Motor neuron (in vitro differentiated cells): Measurements from ENCODE around the gene ACVRL1. TPM values are rescaled to one million over a fixed set of nuclear protein-coding genes. Genes with fewer than 3 reads are reported as not detected.
"Not testable (repeated sequence)": the region's sequence is repeated elsewhere in the genome, so short reads cannot be mapped to it uniquely, and the experiment has no call there.

Experiments
- ATAC-seq, 8 experiments: fragments of 200-7000 bp; cut with Tn5 transposase; replicated peaks in 6 of 8; 2 replicates each; pipeline ENCODE4 v1.8.0; 2021; ENCODE audit warnings: mild to moderate bottlenecking in 8 of 8, moderate library complexity in 8 of 8
- H3K27ac ChIP-seq, 2 donors: fragments of 250-450 bp; sonication (Bioruptor Pico); 2 replicates each; pipeline ENCODE4 v1.9.0; 2021; ENCODE audit warnings: antibody characterized with exemption in 2 of 2, mild to moderate bottlenecking in 2 of 2, moderate library complexity in 1 of 2
- H3K4me1 ChIP-seq, 2 donors: fragments of 250-450 bp; sonication (Bioruptor Pico); replicated peaks in 1 of 2; 2 replicates each; pipeline ENCODE4 v1.6.1; 2021; ENCODE audit warnings: antibody characterized with exemption in 2 of 2, mild to moderate bottlenecking in 2 of 2, moderate library complexity in 1 of 2
- H3K4me3 ChIP-seq, 5 donors: fragments of 250-450 bp; sonication (Bioruptor Pico); 2 replicates each; pipeline ENCODE4 v1.9.0; 2021; ENCODE audit warnings: antibody characterized with exemption in 5 of 5, mild to moderate bottlenecking in 5 of 5, moderate library complexity in 4 of 5
- WGBS, 10 experiments: fragments of 450-650 bp; shearing (Covaris generic); methylation state at CpG; one replicate each; pipeline ENCODE4 v1.0.0; 2022; 5-methylcytosine and 5-hydroxymethylcytosine counted together
- in situ Hi-C, 9 experiments: fragments of 400-800 bp; cut with MboI; loops; one replicate each; pipeline ENCODE4 v1.15.0; 2021; ENCODE audit warnings: low sequenced_read_pairs in 9 of 9, low pct_unique_long_range_greater_than_20kb in 2 of 9; ENCODE audit not compliant: unreplicated experiment in 9 of 9
- total RNA-seq, 8 experiments: library from RNA; unstranded; fragments of 300-600 nt; gene quantifications; 2 replicates each; pipeline versions ENCODE4 v1.2.3 to v1.2.4, GENCODE V29; 2022

The ACVRL1 gene
- total RNA-seq, 8 experiments from 2014 or later = 0.05 to 10.6 (median 0.58) TPM

DNA sequence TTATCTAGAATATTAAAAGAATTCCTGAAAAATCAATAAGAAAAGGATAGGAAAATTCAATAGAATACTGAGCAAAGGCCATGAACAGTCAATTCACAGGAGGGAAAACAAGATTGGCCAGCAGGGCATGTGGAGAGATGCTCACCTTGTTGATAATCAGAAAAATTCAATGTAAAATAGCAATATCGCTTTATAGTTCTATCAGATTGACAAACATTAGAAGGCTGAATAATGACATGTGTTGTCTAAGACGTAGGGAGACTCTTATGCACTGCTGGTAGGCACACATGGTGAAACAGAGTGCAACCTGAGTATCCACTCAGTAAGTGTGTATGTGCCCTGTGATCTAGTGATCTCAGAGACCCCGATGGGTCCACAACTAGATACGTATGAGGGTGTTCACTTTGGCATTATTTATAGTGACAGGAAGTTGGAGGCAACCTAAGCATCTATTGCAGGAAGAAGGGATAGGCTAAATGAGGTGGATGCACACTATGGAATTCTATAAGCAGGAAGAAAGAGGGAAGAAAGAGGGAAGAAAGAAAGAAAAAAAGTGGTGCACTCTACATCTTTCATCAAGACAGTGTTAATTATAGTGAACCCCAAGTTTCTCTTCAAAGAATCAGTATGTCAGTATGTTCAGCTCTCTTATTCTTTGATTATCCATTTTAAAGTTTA is 23.2 kb upstream of the ACVRL1 start:
- WGBS, 10 experiments = 54 to 100% (median 76%) methylated on average over 1 to 4 of the region's 4 CpGs; no CpG with 5 or more reads in 1 of the 10 experiments
- in situ Hi-C loops = loop anchor here in 2 of 9 experiments (25.0 kb wide), 3 partner anchors 103 to 472 kb away; partner anchors contain the start of gene SLC4A8 (in 1 of the 2)
- H3K4me3 ChIP-seq = no peak overlapping the region
- H3K27ac ChIP-seq = no peak overlapping the region
- peaks cover 5 to 11% of the 10 kb centered on the region in 2 donors for H3K4me1 ChIP-seq
- ATAC-seq = no peak

DNA sequence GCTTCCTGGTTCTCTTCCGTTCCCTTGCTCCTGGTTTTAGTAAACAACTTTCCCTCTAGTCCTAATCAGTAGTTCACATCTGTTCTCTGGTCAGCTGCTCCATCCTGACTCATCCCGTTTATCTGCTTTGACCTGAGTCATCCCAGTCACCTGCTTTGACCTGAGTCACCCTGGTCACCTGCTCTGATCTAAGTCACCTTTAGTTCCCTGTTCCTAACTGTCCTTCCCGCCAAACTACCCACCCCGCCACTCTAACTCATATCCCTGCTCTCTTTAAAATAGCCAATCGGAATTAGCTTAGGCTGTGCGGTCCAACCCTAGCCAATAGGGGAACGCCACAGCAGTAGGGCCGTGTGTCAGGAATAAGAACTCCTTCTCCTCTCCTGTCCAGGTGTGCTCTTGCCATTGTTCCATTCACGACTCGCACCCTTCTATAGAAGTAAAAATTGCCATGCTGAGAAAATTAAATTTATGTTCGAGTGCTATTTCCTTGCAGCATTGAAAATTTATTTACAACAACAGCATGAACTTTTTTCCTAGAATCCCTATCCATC is 22.6 kb upstream of the ACVRL1 start:
- peaks cover 5 to 11% of the 10 kb centered on the region in 2 donors for H3K4me1 ChIP-seq
- no peak overlapping the region for H3K4me3 ChIP-seq
- in situ Hi-C loops = loop anchor here in 2 of 9 experiments (25.0 kb wide), 3 partner anchors 103 to 472 kb away; partner anchors contain the start of gene SLC4A8 (in 1 of the 2)
- 68 to 100% (median 92%) methylated on average over 1 to 9 of the region's 11 CpGs; no CpG with 5 or more reads in 1 of the 10 experiments for WGBS, 10 experiments
- ATAC-seq = peak in 1 of 8 experiments; percentile 17
- H3K27ac ChIP-seq = no peak overlapping the region

DNA sequence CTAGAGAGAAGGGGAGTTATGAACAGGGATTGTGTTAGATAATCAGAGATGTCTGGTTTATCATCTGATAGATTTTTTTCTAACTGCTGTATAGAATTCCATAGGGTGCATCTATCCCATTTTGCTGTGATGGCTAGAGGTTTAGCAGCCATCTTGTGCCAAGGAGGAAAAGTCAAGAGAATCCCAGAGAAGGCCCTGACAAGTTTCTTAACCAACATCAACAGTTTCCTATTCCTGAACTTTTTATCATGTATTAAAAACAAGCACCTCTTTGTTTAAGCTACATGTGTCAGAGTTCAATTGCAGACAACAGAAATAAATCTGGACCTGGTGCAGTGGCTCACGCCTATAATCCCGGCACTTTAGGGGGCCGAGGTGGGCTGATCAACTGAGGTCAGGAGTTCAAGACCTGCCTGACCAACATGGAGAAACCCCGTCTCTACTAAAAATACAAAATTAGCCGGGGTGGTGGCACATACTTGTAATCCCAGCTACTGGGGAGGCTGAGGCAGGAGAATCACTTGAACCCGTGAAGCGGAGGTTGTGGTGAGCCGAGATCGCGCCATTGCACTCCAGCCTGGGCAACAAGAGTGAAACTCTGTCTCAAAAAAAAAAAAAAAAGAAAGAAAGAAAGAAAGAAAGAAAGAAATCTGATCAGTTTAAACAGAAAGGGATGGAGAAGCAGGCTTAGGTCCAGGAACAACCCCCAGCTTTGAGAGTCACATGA is 21.8 kb upstream of the ACVRL1 start:
- H3K27ac ChIP-seq = peak overlapping the region in 1 of 2 donors; percentile 30
- in situ Hi-C loops = loop anchor here in 2 of 9 experiments (25.0 kb wide), 3 partner anchors 102 to 473 kb away; partner anchors contain the start of gene SLC4A8 (in 1 of the 2)
- not testable (repeated sequence) for ATAC-seq, H3K4me3 ChIP-seq
- H3K4me1 ChIP-seq = peaks cover 5 to 11% of the 10 kb centered on the region in 2 donors
- 43 to 100% (median 82%) methylated on average over 2 to 10 of the region's 10 CpGs; no CpG with 5 or more reads in 3 of the 10 experiments for WGBS, 10 experiments

DNA sequence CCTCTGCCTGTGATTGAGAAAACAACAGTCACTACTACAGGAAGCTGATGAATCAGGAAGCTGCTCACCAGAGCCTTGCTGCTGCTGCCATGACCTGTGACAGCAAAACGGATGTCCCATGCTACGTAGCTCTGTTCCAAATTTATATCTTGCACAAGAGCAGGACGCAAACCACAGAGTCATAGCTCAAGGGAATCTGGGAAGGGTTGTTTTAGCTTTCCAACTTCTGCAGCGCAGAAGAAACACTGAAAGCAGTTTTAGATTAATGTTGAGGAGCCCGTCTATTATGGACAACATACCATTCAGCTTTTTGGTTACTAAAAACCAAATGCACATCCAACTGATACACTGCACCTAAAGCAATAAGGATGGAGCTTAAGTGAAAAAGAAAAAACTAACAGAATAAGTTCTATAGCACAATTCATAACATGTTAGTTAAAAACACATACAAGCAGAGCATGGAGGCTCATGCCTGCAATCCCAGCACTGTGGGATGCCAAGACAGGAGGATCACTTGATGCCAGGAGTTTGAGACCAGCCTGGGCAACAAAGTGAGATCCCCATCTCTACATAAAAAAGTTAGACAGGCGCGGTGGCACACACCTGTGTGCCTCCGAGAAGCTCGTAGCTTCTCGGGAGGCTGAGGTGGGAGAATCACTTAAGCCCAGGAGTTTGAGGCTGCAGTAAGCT is 21.1 kb upstream of the ACVRL1 start:
- peaks cover 5 to 11% of the 10 kb centered on the region in 2 donors for H3K4me1 ChIP-seq
- H3K27ac ChIP-seq = no peak overlapping the region
- WGBS, 10 experiments = 34 to 91% (median 50%) methylated on average over 1 to 8 of the region's 10 CpGs; no CpG with 5 or more reads in 2 of the 10 experiments
- no peak overlapping the region for H3K4me3 ChIP-seq
- in situ Hi-C loops = loop anchor here in 2 of 9 experiments (25.0 kb wide), 3 partner anchors 101 to 474 kb away; partner anchors contain the start of gene SLC4A8 (in 1 of the 2)
- ATAC-seq = peak; percentile 45 to 95 (median 90)

DNA sequence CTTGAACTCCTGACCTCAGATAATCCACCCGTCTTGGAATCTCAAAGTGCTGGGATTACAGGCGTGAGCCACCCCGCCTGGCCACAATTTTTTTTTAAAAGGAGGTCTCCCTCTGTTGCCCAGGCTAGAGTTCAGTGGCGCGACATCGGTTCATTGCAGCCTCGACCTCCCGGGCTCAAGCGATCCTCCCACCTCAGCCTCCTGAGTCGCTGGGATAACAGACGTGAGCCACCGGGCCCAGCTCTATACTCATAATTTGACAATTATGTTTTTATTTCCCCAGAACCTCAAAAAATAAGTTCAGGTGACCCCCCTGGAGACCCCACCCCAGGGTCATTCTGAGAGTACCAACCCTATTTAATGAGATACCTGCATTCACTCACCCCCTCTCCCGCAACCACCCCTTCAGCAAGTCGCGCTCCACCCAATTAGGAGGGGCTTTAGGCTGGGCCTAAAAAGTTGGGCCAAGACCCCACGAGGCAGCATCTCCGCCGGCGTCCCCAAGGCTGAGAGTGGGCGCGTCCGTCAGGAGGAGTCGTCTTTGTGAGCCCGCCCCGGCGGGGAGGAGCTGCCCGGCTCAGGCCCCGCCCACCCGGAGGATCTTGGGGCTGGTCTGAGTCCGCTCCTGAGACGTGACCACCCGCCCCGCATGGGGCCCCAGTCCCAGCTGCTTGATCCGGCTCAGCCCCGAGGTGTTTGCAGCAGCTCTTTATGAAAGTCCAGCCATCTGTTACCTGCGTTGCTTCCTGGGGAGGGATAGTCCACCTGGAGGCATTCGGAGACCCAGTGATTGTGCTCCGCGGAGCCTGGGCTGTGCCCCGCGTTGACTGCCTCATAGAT is 19.6 kb upstream of the ACVRL1 start, which contains the start of gene ANKRD33:
ANKRD33 (plus strand) TSS at position 628 of the 840 bp plus-strand sequence; CDS start at position 712, 84 bp downstream.
- in situ Hi-C loops = loop anchor here in 2 of 9 experiments (25.0 kb wide), 3 partner anchors 100 to 475 kb away; partner anchors contain the start of gene SLC4A8 (in 1 of the 2)
- ATAC-seq = peak in 6 of 8 experiments; percentile 25 to 91 (median 68)
- WGBS, 10 experiments = 80 to 100% (median 93%) methylated on average over 1 to 8 of the region's 41 CpGs; no CpG with 5 or more reads in 7 of the 10 experiments
- no peak within 1 kb of the TSS for H3K27ac ChIP-seq
- peaks cover 5 to 11% of the 10 kb centered on the region in 2 donors for H3K4me1 ChIP-seq
- H3K4me3 ChIP-seq = no peak within 1 kb of the TSS

DNA sequence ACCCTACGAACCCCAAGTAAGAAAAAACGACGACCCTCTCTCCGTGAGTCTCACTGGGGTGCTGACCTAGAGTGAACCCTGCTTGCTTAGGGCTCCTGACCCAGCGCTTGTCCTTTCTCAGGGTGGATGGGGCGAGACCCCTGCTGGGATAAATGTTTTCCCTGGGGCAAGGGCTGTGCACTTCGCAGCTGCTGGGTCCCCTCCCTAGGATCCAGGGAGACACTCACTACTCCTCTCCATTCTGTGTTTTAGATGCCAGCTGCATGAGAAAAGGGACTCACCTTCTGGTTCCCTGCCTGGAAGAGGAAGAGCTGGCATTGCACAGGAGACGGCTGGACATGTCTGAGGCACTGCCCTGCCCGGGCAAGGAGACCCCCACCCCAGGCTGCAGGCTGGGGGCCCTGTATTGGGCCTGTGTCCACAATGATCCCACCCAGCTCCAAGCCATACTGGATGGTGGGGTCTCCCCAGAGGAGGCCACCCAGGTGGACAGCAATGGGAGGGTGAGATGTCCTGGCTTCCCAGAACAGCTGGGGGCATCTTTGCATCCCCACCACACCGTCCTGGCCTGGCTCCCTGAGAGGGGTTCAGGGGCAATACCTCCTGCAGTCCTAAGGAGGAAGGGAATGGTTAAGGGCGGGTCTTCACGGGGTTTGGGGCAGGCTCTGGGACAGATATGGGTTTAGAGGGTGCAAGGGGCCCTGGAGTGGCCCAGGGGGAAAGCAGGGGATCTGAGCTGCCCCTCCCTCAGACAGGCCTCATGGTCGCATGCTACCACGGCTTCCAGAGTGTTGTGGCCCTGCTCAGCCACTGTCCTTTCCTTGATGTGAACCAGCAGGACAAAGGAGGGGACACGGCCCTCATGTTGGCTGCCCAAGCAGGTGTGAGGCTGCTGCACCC is 18.7 kb upstream of the ACVRL1 start:
- H3K27ac ChIP-seq = no peak overlapping the region
- in situ Hi-C loops = loop anchor here in 2 of 9 experiments (25.0 kb wide), 3 partner anchors 99 to 476 kb away; partner anchors contain the start of gene SLC4A8 (in 1 of the 2)

DNA sequence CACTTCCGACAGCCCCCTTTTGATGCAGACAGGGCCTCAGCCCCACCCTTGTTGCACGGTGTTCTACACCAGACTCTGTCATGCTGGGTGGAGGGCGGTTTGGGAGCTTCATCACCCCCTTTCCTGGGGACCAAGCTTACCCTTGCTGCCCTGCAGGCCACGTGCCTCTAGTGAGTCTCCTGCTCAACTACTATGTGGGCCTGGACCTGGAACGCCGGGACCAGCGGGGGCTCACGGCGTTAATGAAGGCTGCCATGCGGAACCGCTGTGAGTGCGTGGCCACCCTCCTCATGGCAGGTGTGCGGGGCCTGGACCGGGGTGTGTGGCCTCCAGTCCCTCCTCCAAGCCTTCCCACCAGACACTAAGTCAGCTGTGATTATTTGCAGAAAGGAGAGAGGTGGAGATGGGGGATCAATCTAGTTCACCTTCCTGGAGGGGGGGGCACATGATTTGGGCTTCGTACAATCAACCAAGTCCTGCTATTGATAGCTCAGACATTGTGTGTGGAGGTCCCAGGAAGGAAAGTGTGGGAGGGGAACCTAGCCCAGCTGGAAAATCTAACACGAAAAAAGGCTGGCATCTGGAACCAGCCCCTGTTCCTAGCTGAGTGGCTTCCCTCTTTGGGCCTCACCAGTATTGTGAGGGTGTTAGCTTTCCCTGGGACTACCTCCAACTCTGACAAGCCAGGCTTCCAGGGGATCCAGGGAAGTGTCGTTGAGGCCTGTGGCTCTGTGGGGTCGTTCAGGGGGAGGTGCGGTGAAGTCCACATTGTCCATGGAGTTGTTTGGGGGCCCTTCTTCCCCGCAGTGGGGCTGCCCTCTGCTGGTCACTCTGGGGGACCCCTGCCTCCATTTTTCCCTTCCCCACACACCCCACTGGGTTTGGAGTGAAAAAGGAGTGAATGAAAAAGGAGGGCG is 17.8 kb upstream of the ACVRL1 start:
- WGBS, 10 experiments = 57 to 90% (median 69%) methylated on average over 1 to 5 of the region's 21 CpGs; no CpG with 5 or more reads in 3 of the 10 experiments
- in situ Hi-C loops = loop anchor here in 3 of 9 experiments (10.0 to 25.0 kb wide), 4 partner anchors 75 to 477 kb away; partner anchors contain the start of gene SLC4A8 (in 1 of the 3)
- Histone ChIP-seq H3K27ac (no peak overlapping the region), H3K4me3 (no peak overlapping the region), H3K4me1 (peaks cover 5 to 11% of the 10 kb centered on the region in 2 donors)
- ATAC-seq = no peak

More for the DNA sequence above, 18.7 kb upstream of the ACVRL1 start:
- ATAC-seq = peak in 2 of 8 experiments; percentile 8 to 44
- no peak overlapping the region for H3K4me3 ChIP-seq
- peaks cover 5 to 11% of the 10 kb centered on the region in 2 donors for H3K4me1 ChIP-seq
- 65 to 100% (median 83%) methylated on average over 1 to 9 of the region's 15 CpGs; no CpG with 5 or more reads in 7 of the 10 experiments for WGBS, 10 experiments

DNA sequence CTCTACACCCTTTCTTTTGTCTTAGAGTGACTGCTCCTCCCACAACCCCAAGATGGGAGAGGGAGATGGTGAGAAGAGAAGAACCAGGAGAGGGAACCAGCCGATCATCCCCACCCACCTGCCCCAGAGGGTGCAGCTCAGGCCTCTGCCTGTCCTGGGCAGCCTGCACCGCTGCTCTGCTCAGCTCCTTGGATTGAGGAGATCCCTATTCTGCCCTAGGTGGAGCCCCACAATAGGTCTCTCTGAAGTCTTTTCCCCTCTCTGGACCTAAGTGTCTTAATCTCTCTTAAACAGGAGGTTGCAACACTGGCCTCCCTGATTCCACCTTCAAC is 17.2 kb upstream of the ACVRL1 start:
- no peak overlapping the region for H3K27ac ChIP-seq
- WGBS, 10 experiments = 65 to 100% methylated on average over 1 to 2 of the region's 2 CpGs; no CpG with 5 or more reads in 8 of the 10 experiments
- no peak overlapping the region for H3K4me3 ChIP-seq
- in situ Hi-C loops = loop anchor here in 3 of 9 experiments (10.0 to 25.0 kb wide), 4 partner anchors 75 to 478 kb away; partner anchors contain the start of gene SLC4A8 (in 1 of the 3)
- no peak for ATAC-seq
- H3K4me1 ChIP-seq = peaks cover 5 to 12% of the 10 kb centered on the region in 2 donors

DNA sequence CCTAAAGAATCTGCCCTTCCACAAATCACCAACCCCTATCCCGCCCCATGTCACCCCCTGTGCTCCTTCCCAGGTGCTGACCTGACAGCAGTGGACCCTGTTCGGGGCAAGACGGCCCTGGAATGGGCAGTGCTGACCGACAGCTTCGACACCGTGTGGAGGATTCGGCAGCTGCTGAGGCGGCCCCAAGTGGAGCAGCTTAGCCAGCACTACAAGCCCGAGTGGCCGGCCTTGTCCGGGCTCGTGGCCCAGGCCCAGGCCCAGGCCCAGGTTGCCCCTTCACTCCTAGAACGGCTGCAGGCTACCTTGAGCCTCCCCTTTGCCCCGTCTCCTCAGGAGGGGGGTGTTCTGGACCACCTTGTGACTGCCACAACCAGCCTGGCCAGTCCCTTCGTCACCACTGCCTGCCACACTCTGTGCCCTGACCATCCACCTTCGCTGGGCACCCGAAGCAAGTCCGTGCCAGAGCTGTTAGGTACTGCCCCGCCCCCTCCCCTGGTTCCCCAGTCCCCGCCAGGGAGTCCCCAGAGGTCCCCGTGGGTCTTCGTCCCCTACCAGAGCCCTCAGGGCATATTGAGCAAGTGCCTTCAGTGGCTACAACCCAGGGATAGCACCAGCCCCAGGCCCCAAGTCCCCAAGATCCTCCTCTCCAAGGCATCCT is 16.7 kb upstream of the ACVRL1 start:
- H3K27ac ChIP-seq = no peak overlapping the region
- peaks cover 5 to 13% of the 10 kb centered on the region in 2 donors for H3K4me1 ChIP-seq
- in situ Hi-C loops = loop anchor here in 3 of 9 experiments (10.0 to 25.0 kb wide), 4 partner anchors 74 to 478 kb away; partner anchors contain the start of gene SLC4A8 (in 1 of the 3)
- H3K4me3 ChIP-seq = no peak overlapping the region
- ATAC-seq = no peak
- WGBS, 10 experiments = no CpG with 5 or more reads among the region's 22 CpGs
